ENCODE results near the gene CNTNAP2.
"Not testable (repeated sequence)": the region's sequence is repeated elsewhere in the genome, so short reads cannot be mapped to it uniquely, and the experiment has no call there.

The CNTNAP2 gene

DNA sequence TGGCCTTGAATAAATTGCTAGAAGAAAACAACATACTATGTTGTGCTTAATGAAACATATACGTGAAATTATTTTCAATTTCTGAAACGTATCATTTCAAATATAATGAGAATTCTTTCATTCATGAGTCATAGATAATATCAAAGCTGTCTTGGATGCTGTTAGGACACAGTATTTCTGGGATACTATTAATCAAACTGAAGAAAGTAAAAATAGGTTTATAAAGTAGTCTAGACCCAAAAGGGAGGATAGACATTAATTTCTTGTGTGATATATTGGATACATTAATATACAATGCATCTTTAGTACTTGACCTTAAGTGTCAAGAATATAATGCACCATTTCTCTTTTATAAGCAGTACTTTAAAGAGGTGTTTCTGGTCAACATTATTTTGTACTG lies 89.7 kb downstream of the CNTNAP2 start:
- Histone ChIP-seq H3K27ac (ENCODE audit: insufficient read depth, low read length, poor library complexity, severe bottlenecking) (no peak overlapping the region), H3K4me3 (ENCODE audit: insufficient read depth, low read depth, low read length, poor library complexity, severe bottlenecking) (no peak overlapping the region), H3K27me3 (replicated peaks; ENCODE audit: control insufficient read depth, insufficient read depth, low read length, poor library complexity, severe bottlenecking) (no peaks in the 10 kb centered on the region), H3K9me3 (ENCODE audit: control insufficient read depth, low read length) (no peaks in the 10 kb centered on the region), H3K36me3 (ENCODE audit: control insufficient read depth, insufficient read depth, low read length) (no peaks in the 10 kb centered on the region), H3K4me1 (ENCODE audit: control insufficient read depth, insufficient read depth, low read length, poor library complexity, severe bottlenecking) (no peaks in the 10 kb centered on the region)
- no peak for DNase-seq

DNA sequence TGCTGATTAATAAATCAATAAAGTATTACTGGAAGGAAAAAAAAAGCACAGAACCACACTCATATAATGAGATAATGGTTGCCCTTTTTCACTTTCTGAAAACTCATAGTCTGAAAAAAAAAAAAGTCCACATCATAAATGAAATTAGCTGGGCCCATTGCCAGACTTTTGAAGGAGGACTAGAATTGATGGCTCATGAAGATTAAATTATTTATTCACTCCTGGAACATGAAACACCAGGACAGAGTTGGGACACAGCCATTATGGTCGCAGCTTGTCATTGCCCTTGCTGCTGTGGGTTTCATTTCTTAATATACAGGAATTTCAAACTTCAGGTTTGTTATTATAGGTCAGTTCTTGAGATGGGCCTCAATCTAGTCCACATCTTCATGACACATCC lies 91.9 kb downstream of the CNTNAP2 start:
- DNase-seq = no peak
- H3K36me3 ChIP-seq (ENCODE audit: control insufficient read depth, insufficient read depth, low read length) = no peaks in the 10 kb centered on the region
- H3K4me3 ChIP-seq (ENCODE audit: insufficient read depth, low read depth, low read length, poor library complexity, severe bottlenecking) = no peak overlapping the region
- no peaks in the 10 kb centered on the region for H3K4me1 ChIP-seq (ENCODE audit: control insufficient read depth, insufficient read depth, low read length, poor library complexity, severe bottlenecking)
- no peak overlapping the region for H3K27ac ChIP-seq (ENCODE audit: insufficient read depth, low read length, poor library complexity, severe bottlenecking)
- H3K9me3 ChIP-seq (ENCODE audit: control insufficient read depth, low read length) = no peaks in the 10 kb centered on the region
- no peaks in the 10 kb centered on the region for H3K27me3 ChIP-seq (replicated peaks; ENCODE audit: control insufficient read depth, insufficient read depth, low read length, poor library complexity, severe bottlenecking)

DNA sequence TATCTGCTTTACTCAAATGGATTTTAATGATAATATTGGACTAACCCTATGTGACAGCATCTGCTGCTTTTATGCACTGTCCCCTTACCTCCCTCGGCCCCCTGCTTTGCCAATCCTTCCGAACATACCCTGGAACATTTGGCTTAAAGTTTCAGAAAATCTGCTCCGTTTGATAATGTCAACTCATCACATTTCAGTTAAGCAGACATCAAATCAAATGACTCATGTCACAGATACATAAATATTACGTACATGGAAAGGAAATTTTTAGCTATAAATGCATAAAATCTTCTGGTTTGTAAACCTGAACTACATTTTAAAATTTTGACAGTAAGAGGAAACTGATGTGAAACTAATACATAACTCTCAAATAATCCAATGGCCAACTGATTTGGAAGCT lies 98.2 kb downstream of the CNTNAP2 start:
- no peak overlapping the region for H3K4me3 ChIP-seq (ENCODE audit: insufficient read depth, low read depth, low read length, poor library complexity, severe bottlenecking)
- H3K27ac ChIP-seq (ENCODE audit: insufficient read depth, low read length, poor library complexity, severe bottlenecking) = no peak overlapping the region
- no peaks in the 10 kb centered on the region for H3K9me3 ChIP-seq (ENCODE audit: control insufficient read depth, low read length)
- H3K36me3 ChIP-seq (ENCODE audit: control insufficient read depth, insufficient read depth, low read length) = no peaks in the 10 kb centered on the region
- no peaks in the 10 kb centered on the region for H3K27me3 ChIP-seq (replicated peaks; ENCODE audit: control insufficient read depth, insufficient read depth, low read length, poor library complexity, severe bottlenecking)
- no peaks in the 10 kb centered on the region for H3K4me1 ChIP-seq (ENCODE audit: control insufficient read depth, insufficient read depth, low read length, poor library complexity, severe bottlenecking)
- DNase-seq = no peak

DNA sequence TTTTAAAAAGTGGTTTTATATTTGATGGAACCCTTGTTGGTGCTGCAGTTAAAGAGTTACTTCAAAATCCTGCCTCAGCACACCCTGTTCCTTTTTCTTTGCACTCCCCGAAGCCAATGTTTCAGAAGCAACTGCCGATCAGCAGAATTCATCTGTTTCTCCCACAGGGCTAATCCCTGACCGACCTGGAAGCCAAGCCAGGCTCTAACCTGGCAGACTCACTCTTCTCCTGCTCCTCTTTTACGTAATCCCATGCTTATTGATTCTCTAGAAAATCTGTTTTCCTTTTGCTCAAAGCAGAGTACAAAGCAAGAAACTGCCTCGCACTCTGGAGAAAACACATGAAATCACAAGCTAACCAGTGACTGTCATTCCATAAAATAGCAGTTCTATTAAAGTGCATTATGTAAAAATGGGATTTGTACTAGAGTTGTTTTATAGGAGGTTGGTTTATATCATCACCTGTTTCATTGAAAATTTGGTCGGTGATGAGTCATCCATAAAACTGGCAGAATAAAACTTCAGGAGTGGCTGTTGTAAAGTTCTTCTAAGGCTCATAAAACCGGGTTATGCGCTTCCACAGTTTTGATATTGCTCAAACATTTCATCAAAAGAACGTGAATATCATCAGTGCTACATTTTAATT lies 99.9 kb downstream of the CNTNAP2 start:
- Histone ChIP-seq H3K27me3 (replicated peaks; ENCODE audit: control insufficient read depth, insufficient read depth, low read length, poor library complexity, severe bottlenecking) (no peaks in the 10 kb centered on the region), H3K4me1 (ENCODE audit: control insufficient read depth, insufficient read depth, low read length, poor library complexity, severe bottlenecking) (no peaks in the 10 kb centered on the region), H3K27ac (ENCODE audit: insufficient read depth, low read length, poor library complexity, severe bottlenecking) (no peak overlapping the region), H3K36me3 (ENCODE audit: control insufficient read depth, insufficient read depth, low read length) (no peaks in the 10 kb centered on the region), H3K4me3 (ENCODE audit: insufficient read depth, low read depth, low read length, poor library complexity, severe bottlenecking) (no peak overlapping the region), H3K9me3 (ENCODE audit: control insufficient read depth, low read length) (no peaks in the 10 kb centered on the region)
- DNase-seq = no peak

DNA sequence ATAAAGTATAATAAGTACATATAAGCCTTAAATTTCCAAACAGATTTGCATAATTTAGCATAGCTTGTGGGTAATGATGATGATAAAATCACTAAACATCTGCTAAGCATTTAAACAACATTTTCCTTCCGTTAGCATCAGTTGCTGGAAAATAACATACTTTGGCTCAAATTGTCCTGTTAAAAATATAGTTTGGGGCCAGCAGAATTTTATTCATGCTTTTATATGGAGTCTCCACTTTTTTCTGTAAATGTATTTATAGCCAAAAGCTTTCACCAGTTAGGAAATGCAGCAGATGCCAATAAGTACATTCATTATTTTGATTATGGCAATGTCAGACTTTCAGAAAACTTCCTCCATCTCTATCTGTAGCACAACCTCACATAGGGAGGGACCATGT lies 107.2 kb downstream of the CNTNAP2 start:
- no peaks in the 10 kb centered on the region for H3K27me3 ChIP-seq (replicated peaks; ENCODE audit: control insufficient read depth, insufficient read depth, low read length, poor library complexity, severe bottlenecking)
- no peak overlapping the region for H3K27ac ChIP-seq (ENCODE audit: insufficient read depth, low read length, poor library complexity, severe bottlenecking)
- no peak overlapping the region for H3K4me3 ChIP-seq (ENCODE audit: insufficient read depth, low read depth, low read length, poor library complexity, severe bottlenecking)
- no peaks in the 10 kb centered on the region for H3K9me3 ChIP-seq (ENCODE audit: control insufficient read depth, low read length)
- no peaks in the 10 kb centered on the region for H3K4me1 ChIP-seq (ENCODE audit: control insufficient read depth, insufficient read depth, low read length, poor library complexity, severe bottlenecking)
- H3K36me3 ChIP-seq (ENCODE audit: control insufficient read depth, insufficient read depth, low read length) = no peaks in the 10 kb centered on the region
- DNase-seq = no peak

DNA sequence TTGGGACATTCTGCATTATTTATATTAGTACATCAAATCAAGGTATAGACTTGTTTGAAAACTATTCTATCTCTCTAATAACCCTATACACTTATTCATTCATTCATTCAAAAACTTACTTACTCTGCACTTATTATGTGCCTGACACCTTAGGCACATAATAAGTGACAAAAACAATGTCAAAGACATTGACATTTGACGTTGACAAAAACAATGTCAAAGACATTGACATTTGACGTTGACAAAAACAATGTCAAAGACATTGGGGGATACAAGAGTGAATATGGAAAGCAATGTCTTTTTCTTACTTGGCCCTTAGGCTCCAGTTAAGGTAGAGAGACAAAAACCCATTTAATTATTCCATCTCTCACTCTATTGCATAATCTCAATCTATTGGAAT lies 116.0 kb downstream of the CNTNAP2 start:
- Histone ChIP-seq H3K4me1 (ENCODE audit: control insufficient read depth, insufficient read depth, low read length, poor library complexity, severe bottlenecking) (no peaks in the 10 kb centered on the region), H3K4me3 (ENCODE audit: insufficient read depth, low read depth, low read length, poor library complexity, severe bottlenecking) (no peak overlapping the region), H3K27me3 (replicated peaks; ENCODE audit: control insufficient read depth, insufficient read depth, low read length, poor library complexity, severe bottlenecking) (no peaks in the 10 kb centered on the region), H3K36me3 (ENCODE audit: control insufficient read depth, insufficient read depth, low read length) (no peaks in the 10 kb centered on the region), H3K9me3 (ENCODE audit: control insufficient read depth, low read length) (no peaks in the 10 kb centered on the region), H3K27ac (ENCODE audit: insufficient read depth, low read length, poor library complexity, severe bottlenecking) (no peak overlapping the region)
- no peak for DNase-seq

DNA sequence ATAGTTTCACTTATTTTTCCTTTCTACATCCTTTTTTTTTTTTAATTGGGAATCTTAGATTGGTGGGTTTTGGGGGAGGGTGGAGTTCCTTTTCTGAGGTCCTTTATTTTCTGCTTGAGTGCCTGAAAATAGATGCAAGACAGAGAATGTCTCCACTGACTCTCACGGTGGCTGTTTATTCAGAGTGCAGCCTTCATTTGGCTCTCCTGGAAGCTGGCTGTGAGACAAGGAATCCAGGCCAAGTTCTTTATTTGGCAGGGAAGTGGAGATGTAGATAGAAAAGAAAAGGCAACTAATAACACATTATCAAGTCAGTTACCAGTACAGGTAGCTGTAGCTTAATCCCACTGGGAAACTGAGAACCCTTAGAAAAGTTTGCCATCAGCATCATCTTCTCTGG lies 118.6 kb downstream of the CNTNAP2 start:
- DNase-seq = no peak
- Histone ChIP-seq H3K27me3 (replicated peaks; ENCODE audit: control insufficient read depth, insufficient read depth, low read length, poor library complexity, severe bottlenecking) (no peaks in the 10 kb centered on the region), H3K4me3 (ENCODE audit: insufficient read depth, low read depth, low read length, poor library complexity, severe bottlenecking) (no peak overlapping the region), H3K27ac (ENCODE audit: insufficient read depth, low read length, poor library complexity, severe bottlenecking) (no peak overlapping the region), H3K36me3 (ENCODE audit: control insufficient read depth, insufficient read depth, low read length) (no peaks in the 10 kb centered on the region), H3K4me1 (ENCODE audit: control insufficient read depth, insufficient read depth, low read length, poor library complexity, severe bottlenecking) (no peaks in the 10 kb centered on the region), H3K9me3 (ENCODE audit: control insufficient read depth, low read length) (no peaks in the 10 kb centered on the region)

DNA sequence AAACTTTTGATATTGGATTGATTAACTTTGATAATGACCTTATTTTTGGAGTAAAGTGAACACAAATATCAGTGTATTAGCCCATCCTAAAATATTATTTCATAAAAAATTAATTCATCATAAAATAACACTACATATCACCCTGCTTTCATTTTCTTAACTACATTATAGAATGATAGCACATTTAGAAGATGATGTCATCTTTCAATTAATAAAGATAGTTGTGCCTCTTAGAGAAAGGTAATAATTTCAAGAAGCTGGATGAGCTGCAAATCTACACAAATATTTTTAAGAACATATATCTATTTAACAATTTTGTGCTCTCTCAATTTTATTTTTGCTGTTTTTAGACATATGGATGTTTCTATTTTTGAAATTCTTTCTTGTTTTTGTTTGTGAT lies 126.1 kb downstream of the CNTNAP2 start:
- DNase-seq = no peak
- Histone ChIP-seq H3K9me3 (ENCODE audit: control insufficient read depth, low read length) (no peaks in the 10 kb centered on the region), H3K4me1 (ENCODE audit: control insufficient read depth, insufficient read depth, low read length, poor library complexity, severe bottlenecking) (no peaks in the 10 kb centered on the region), H3K4me3 (ENCODE audit: insufficient read depth, low read depth, low read length, poor library complexity, severe bottlenecking) (no peak overlapping the region), H3K27me3 (replicated peaks; ENCODE audit: control insufficient read depth, insufficient read depth, low read length, poor library complexity, severe bottlenecking) (no peaks in the 10 kb centered on the region), H3K36me3 (ENCODE audit: control insufficient read depth, insufficient read depth, low read length) (no peaks in the 10 kb centered on the region), H3K27ac (ENCODE audit: insufficient read depth, low read length, poor library complexity, severe bottlenecking) (no peak overlapping the region)

DNA sequence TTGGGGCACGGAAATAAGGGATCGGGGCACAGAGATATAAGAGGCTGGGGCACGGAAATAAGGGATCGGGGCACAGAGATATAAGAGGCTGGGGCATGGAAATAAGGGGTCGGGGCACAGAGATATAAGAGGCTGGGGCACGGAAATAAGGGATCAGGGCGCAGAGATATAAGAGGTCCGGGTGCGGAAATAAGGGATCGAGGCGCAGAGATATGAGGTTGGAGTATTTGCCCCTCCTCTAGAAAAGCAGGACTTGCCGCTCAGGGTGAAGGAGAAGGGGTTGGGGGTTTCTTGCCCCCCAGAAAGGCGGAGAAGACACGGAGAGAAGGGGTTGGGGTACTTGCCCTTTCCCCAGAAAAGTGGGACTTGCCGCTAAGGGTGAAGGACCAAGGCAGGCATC lies 131.4 kb downstream of the CNTNAP2 start:
- not testable (repeated sequence) for H3K4me1 ChIP-seq (ENCODE audit: control insufficient read depth, insufficient read depth, low read length, poor library complexity, severe bottlenecking); H3K27ac ChIP-seq (ENCODE audit: insufficient read depth, low read length, poor library complexity, severe bottlenecking); H3K27me3 ChIP-seq (replicated peaks; ENCODE audit: control insufficient read depth, insufficient read depth, low read length, poor library complexity, severe bottlenecking); H3K4me3 ChIP-seq (ENCODE audit: insufficient read depth, low read depth, low read length, poor library complexity, severe bottlenecking); H3K9me3 ChIP-seq (ENCODE audit: control insufficient read depth, low read length); H3K36me3 ChIP-seq (ENCODE audit: control insufficient read depth, insufficient read depth, low read length); DNase-seq

DNA sequence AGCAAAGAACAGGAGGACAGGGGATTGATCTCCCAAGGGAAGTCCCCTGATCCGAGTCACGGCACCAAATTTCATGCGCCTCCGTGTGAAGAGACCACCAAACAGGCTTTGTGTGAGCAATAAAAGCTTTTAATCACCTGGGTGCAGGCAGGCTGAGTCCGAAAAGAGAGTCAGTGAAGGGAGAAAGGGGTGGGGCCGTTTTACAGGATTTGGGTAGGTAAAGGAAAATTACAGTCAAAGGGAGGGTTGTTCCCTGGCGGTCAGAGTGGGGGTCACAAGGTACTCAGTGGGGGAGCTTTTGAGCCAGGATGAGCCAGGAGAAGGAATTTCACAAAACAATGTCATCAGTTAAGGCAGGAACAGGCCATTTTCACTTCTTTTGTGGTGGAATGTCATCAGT lies 132.1 kb downstream of the CNTNAP2 start:
- not testable (repeated sequence) for DNase-seq; H3K27ac ChIP-seq (ENCODE audit: insufficient read depth, low read length, poor library complexity, severe bottlenecking); H3K9me3 ChIP-seq (ENCODE audit: control insufficient read depth, low read length); H3K4me3 ChIP-seq (ENCODE audit: insufficient read depth, low read depth, low read length, poor library complexity, severe bottlenecking); H3K4me1 ChIP-seq (ENCODE audit: control insufficient read depth, insufficient read depth, low read length, poor library complexity, severe bottlenecking); H3K36me3 ChIP-seq (ENCODE audit: control insufficient read depth, insufficient read depth, low read length); H3K27me3 ChIP-seq (replicated peaks; ENCODE audit: control insufficient read depth, insufficient read depth, low read length, poor library complexity, severe bottlenecking)

DNA sequence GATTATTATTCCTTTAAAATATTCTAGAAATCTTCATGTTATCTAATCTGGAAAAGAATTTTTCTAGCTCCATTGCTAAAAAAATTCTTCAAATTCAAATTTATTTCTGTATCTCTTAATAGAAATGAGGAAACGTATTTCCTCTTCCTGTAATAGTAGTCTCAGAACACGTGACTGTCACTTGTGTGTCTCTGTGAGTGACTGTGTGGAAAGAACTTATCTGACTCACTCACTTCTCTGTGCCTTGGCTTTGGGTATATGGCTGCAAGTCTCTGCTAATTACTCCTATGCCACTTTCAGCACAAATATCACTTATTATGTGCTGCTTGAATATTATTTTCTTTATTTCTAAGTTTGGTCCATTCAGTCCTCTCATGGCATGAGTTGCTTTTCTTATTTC lies 132.7 kb downstream of the CNTNAP2 start:
- Histone ChIP-seq H3K9me3 (ENCODE audit: control insufficient read depth, low read length) (no peaks in the 10 kb centered on the region), H3K36me3 (ENCODE audit: control insufficient read depth, insufficient read depth, low read length) (no peaks in the 10 kb centered on the region), H3K27ac (ENCODE audit: insufficient read depth, low read length, poor library complexity, severe bottlenecking) (no peak overlapping the region), H3K4me3 (ENCODE audit: insufficient read depth, low read depth, low read length, poor library complexity, severe bottlenecking) (no peak overlapping the region), H3K4me1 (ENCODE audit: control insufficient read depth, insufficient read depth, low read length, poor library complexity, severe bottlenecking) (no peaks in the 10 kb centered on the region), H3K27me3 (replicated peaks; ENCODE audit: control insufficient read depth, insufficient read depth, low read length, poor library complexity, severe bottlenecking) (no peaks in the 10 kb centered on the region)
- no peak for DNase-seq
